Testis (tissue), 2 donors: ENCODE data around the gene GALNT12.

Experiments used
- POLR2A ChIP-seq: fragments of 450-650 bp; IDR thresholded peaks from one replicate; pipeline ENCODE4 v1.6.1; 2017; ENCODE audit warnings: antibody characterized with exemption, mild to moderate bottlenecking, moderate library complexity
- TF ChIP-seq, protein P1 (sequence below), 3 experiments: fragments of 450-650 bp in 2 of 3; fragments of 200-600 bp in 1 of 3; sonication (generic) in 1 of 3; IDR thresholded peaks; one replicate each; pipeline ENCODE4 v1.5.1; 2016 to 2019; ENCODE audit warnings: antibody characterized with exemption in 3 of 3, mild to moderate bottlenecking in 2 of 3, moderate library complexity in 1 of 3

GRCh38 chr9:98894761-98895160, 87.3 kb downstream of the GALNT12 start:
- TF ChIP-seq, protein P1, sequence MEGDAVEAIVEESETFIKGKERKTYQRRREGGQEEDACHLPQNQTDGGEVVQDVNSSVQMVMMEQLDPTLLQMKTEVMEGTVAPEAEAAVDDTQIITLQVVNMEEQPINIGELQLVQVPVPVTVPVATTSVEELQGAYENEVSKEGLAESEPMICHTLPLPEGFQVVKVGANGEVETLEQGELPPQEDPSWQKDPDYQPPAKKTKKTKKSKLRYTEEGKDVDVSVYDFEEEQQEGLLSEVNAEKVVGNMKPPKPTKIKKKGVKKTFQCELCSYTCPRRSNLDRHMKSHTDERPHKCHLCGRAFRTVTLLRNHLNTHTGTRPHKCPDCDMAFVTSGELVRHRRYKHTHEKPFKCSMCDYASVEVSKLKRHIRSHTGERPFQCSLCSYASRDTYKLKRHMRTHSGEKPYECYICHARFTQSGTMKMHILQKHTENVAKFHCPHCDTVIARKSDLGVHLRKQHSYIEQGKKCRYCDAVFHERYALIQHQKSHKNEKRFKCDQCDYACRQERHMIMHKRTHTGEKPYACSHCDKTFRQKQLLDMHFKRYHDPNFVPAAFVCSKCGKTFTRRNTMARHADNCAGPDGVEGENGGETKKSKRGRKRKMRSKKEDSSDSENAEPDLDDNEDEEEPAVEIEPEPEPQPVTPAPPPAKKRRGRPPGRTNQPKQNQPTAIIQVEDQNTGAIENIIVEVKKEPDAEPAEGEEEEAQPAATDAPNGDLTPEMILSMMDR (IDR thresholded peaks at IDR 0.05) = no peak
- TF ChIP-seq POLR2A = no peak
